Brain microvascular endothelial cell (primary cell): ENCODE measurements around the gene UBR2.

Experiments
- DNase-seq: peaks from one replicate; pipeline ENCODE4 v3.0.0-alpha.2; 2020
- H3K27ac ChIP-seq: fragments of 250-450 bp; sonication (Bioruptor Pico); 2 replicates; pipeline ENCODE4 v1.5.1; 2020; ENCODE audit warnings: mild to moderate bottlenecking, moderate library complexity
- H3K27me3 ChIP-seq: fragments of 250-450 bp; sonication (Bioruptor Pico); replicated peaks from 2 replicates; pipeline ENCODE4 v1.5.1; 2020; ENCODE audit warnings: mild to moderate bottlenecking
- H3K36me3 ChIP-seq: fragments of 250-450 bp; sonication (Bioruptor Pico); replicated peaks from 2 replicates; pipeline ENCODE4 v1.5.1; 2020; ENCODE audit warnings: mild to moderate bottlenecking
- H3K4me3 ChIP-seq: 2 replicates; pipeline ENCODE4 v1.5.1; 2011; ENCODE audit warnings: low read depth, mild to moderate bottlenecking, control low read depth, low read length, moderate library complexity
- in situ Hi-C: cut with HindIII; loops from 2 replicates; pipeline ENCODE4 v1.10.0; 2017; ENCODE audit warnings: low sequenced_read_pairs, low pct_ligation_motif_present
- TF ChIP-seq, protein P1 (sequence below): IDR thresholded peaks from 2 replicates; pipeline ENCODE4 v1.5.1; 2011; ENCODE audit warnings: low read depth, mild to moderate bottlenecking, moderate library complexity, low read length, control low read depth, inconsistent platforms; ENCODE audit errors: missing control alignments

The UBR2 gene

DNA sequence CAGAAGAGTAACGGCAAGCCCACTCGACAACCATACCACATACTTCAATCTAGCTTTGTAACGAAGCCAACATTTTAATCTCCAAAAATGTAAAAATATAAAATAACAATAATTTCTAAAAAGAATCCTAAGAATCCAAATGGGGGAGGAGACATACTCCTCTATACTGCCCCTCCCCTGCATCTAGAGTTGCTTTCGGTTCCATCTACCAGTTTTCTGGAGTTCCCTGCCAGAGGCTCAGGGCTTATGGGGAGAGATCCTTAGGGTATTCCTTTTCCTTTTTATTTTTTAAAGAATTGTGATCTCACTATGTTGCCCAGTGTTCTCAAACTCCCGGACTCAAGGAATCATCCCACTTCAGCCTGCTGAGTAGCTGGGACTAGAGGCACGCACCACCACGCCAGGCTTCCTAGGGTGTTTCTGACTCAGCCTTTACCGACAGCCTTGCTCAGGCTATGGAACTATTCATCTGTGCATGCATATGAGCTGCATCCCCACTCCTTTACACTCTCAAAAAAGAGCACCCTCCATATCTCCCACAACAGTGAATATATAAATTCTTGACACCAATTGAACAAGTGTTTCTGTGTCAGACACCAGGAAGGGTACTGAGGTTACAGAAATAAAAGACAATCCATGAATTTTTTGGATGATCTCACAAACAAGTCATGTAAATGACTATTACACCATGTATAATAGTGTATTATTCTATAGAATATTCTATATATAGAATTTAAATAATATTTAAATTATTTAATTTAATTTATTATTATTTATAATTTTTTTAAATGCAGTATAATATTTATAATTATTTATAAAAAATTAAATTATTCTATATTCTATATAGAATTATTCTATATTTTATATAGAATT is 40.7 kb upstream of the UBR2 start:
- peak overlapping the region; percentile 48 for H3K27ac ChIP-seq
- TF ChIP-seq, protein P1, sequence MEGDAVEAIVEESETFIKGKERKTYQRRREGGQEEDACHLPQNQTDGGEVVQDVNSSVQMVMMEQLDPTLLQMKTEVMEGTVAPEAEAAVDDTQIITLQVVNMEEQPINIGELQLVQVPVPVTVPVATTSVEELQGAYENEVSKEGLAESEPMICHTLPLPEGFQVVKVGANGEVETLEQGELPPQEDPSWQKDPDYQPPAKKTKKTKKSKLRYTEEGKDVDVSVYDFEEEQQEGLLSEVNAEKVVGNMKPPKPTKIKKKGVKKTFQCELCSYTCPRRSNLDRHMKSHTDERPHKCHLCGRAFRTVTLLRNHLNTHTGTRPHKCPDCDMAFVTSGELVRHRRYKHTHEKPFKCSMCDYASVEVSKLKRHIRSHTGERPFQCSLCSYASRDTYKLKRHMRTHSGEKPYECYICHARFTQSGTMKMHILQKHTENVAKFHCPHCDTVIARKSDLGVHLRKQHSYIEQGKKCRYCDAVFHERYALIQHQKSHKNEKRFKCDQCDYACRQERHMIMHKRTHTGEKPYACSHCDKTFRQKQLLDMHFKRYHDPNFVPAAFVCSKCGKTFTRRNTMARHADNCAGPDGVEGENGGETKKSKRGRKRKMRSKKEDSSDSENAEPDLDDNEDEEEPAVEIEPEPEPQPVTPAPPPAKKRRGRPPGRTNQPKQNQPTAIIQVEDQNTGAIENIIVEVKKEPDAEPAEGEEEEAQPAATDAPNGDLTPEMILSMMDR = no peak
- H3K27me3 ChIP-seq = no peaks in the 10 kb centered on the region
- H3K36me3 ChIP-seq = no peaks in the 10 kb centered on the region
- peak; percentile 84 for DNase-seq
- no peak overlapping the region for H3K4me3 ChIP-seq
- in situ Hi-C loops = no loop called here

DNA sequence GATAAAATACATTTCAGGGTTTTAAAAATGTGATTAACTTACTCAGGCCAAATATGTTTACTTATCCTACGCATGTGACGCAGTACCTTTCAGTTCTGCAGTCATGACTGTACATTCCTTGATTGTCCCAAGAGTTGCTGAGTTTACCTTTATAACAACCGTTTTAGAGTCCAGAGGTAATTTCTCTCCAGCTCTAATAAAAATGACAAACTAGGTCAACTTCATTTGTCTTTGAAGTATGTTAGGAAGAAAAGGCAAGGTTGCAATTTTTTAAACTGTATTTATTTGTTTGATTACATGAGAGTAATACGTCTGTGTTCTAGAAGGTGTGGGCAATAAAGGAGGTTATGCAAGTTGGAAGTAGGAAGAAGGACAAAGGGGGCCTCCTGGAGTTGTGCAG is 38.6 kb upstream of the UBR2 start:
- H3K27me3 ChIP-seq = no peaks in the 10 kb centered on the region
- TF ChIP-seq, protein P1 = no peak
- in situ Hi-C loops = no loop called here

DNA sequence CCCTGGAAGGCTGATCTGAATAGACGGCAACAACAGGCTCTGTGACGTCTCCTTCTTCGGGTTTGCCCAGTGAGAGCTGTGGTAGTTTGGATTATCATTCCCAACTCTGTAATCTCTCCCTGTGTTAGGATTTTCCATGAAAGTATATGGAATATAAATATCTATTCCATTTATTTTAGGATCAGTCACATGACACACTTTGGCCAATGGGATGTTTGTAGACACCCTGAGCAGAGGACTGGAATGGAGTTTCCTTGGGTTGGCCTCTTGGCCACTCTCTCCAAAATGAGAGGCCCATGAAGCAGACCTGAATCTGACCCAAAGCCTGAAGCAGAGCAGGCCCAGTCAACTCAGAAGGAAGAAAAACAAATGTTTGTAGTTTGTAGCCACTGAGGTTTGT is 37.2 kb upstream of the UBR2 start:
- no peak for DNase-seq
- no peaks in the 10 kb centered on the region for H3K36me3 ChIP-seq
- TF ChIP-seq, protein P1 = no peak
- no peak overlapping the region for H3K27ac ChIP-seq
- H3K4me3 ChIP-seq = no peak overlapping the region
- H3K27me3 ChIP-seq = no peaks in the 10 kb centered on the region
- in situ Hi-C loops = no loop called here

More for the DNA sequence above, 38.6 kb upstream of the UBR2 start:
- no peaks in the 10 kb centered on the region for H3K36me3 ChIP-seq
- H3K4me3 ChIP-seq = no peak overlapping the region
- H3K27ac ChIP-seq = no peak overlapping the region
- no peak for DNase-seq

DNA sequence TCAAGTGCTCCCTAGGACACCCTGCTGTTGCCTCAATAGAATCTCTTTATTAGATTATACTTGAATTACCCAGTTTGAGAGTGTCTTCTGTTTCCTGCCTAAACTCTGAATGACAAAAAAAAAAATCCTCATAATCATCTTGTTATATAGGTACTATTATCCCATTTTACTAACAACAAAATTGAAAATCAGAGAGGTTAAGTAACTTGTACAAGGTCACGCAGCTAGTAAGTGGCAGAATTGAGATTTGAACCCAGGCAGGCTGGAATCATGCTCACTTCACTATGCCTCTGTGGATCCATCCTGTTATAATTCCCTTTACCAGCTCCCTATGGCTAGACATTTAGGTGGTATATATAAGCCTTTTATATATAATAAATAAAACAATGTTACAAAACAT is 36.6 kb upstream of the UBR2 start:
- DNase-seq = no peak
- Histone ChIP-seq H3K27ac (no peak overlapping the region), H3K4me3 (no peak overlapping the region), H3K27me3 (no peaks in the 10 kb centered on the region), H3K36me3 (no peaks in the 10 kb centered on the region)
- TF ChIP-seq, protein P1 = no peak
- in situ Hi-C loops = no loop called here

DNA sequence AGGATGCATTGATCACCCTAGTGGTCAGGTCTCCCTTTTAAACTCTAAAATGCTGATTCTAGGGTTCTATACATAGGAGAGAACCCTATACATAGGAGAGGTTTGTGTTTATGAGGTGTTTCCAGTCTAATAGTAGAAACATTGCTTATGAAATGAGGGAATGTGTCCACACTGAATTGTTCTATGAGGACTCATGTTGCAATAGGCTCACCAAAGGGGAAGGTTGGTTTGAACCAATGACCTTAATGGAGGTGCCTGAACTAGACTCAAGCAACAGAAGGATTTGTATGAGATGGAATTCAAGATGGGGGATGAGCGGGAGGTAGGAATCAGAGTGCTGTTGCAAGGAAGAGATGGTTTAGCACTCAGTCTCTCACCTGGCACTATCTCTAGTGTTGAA is 33.5 kb upstream of the UBR2 start:
- no peak overlapping the region for H3K4me3 ChIP-seq
- in situ Hi-C loops = no loop called here
- H3K36me3 ChIP-seq = no peaks in the 10 kb centered on the region
- H3K27me3 ChIP-seq = no peaks in the 10 kb centered on the region
- DNase-seq = no peak
- H3K27ac ChIP-seq = no peak overlapping the region
- TF ChIP-seq, protein P1 = no peak

DNA sequence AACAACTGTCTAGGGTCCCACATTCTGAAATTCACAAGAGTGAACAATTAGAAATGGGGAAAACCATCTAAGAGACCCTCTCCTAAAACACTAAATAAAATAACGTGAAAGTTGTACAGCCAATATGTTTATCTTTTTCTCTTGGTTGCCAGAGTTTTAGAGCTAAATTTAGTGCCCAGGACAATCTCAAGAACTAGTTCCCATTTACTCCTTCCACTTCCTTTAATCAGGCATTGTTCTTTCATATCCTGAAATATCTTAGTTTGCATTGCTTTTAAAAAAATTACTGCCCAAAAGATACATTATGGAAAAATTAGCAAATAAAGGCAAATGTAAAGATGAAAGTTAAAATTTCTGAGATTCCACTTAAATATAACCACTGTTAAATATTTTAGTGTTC is 33.1 kb upstream of the UBR2 start:
- no peak for DNase-seq
- Histone ChIP-seq H3K4me3 (no peak overlapping the region), H3K27ac (no peak overlapping the region), H3K27me3 (no peaks in the 10 kb centered on the region), H3K36me3 (no peaks in the 10 kb centered on the region)
- TF ChIP-seq, protein P1 = no peak
- in situ Hi-C loops = no loop called here
